SHP77 (cell line): ENCODE results near the gene CPA1.

ENCODE experiments used
- DNase-seq, 2 experiments: peaks; one replicate each; lab custom pipeline; 2025; lab: John Stamatoyannopoulos, UW

The CPA1 gene

GRCh38 chr7:130379921-130380860, at the start of gene CPA1:
TSS of gene CPA1 (plus strand) at chr7:130380494. CDS start at chr7:130380521, 27 bp downstream.
- DNase-seq = no peak

GRCh38 chr7:130332259-130333053, 47.8 kb upstream of the CPA1 start:
- DNase-seq = no peak

GRCh38 chr7:130333832-130334231, 46.5 kb upstream of the CPA1 start:
- DNase-seq = no peak

- no peak for DNase-seq
Measured at GRCh38 chr7:130334274-130334673, 46.0 kb upstream of the CPA1 start.

- DNase-seq = no peak
Measured at GRCh38 chr7:130337410-130337971, 42.8 kb upstream of the CPA1 start.

- no peak for DNase-seq
Measured at GRCh38 chr7:130338233-130338632, 42.1 kb upstream of the CPA1 start.

GRCh38 chr7:130341882-130342281, 38.4 kb upstream of the CPA1 start:
- DNase-seq = no peak

GRCh38 chr7:130342701-130343380, 37.5 kb upstream of the CPA1 start:
- DNase-seq = no peak

GRCh38 chr7:130344271-130344866, 35.9 kb upstream of the CPA1 start, which contains the start of gene CPA5:
TSS of gene CPA5 (plus strand) at chr7:130344816. CDS start at chr7:130346486, 1,670 bp downstream.
- no peak for DNase-seq

- no peak for DNase-seq
Measured at GRCh38 chr7:130345136-130345535, 35.2 kb upstream of the CPA1 start.

- no peak for DNase-seq
Measured at GRCh38 chr7:130345725-130346124, 34.6 kb upstream of the CPA1 start.

GRCh38 chr7:130346177-130346905, 34.0 kb upstream of the CPA1 start:
- DNase-seq = no peak

GRCh38 chr7:130346941-130347340, 33.4 kb upstream of the CPA1 start:
- DNase-seq = no peak

- no peak for DNase-seq
Measured at GRCh38 chr7:130349911-130350782, 30.1 kb upstream of the CPA1 start.

- no peak for DNase-seq
Measured at GRCh38 chr7:130350945-130351790, 29.1 kb upstream of the CPA1 start.

- DNase-seq = no peak
Measured at GRCh38 chr7:130351791-130352090, 28.6 kb upstream of the CPA1 start.

- DNase-seq = no peak
Measured at GRCh38 chr7:130352194-130353074, 27.9 kb upstream of the CPA1 start.

- DNase-seq = no peak
Measured at GRCh38 chr7:130353196-130353595, 27.1 kb upstream of the CPA1 start.
